MM.1S (cell line): ENCODE measurements around the gene GP9.

Experiments
- DNase-seq: peaks from one replicate; pipeline ENCODE4 v3.0.0-alpha.2; 2015
- H2AFZ ChIP-seq: fragments of 300-600 bp; sonication (generic); 2 replicates; pipeline ENCODE4 v1.6.0; 2016; ENCODE audit warnings: antibody characterized with exemption, low read length
- H3F3A ChIP-seq: fragments of 300-600 bp; sonication (generic); 2 replicates; pipeline ENCODE4 v1.6.1; 2016; ENCODE audit warnings: mild to moderate bottlenecking, antibody characterized with exemption, low read length, moderate library complexity, mixed read lengths; ENCODE audit not compliant: insufficient read depth
- H3K27ac ChIP-seq: fragments of 300-600 bp; sonication (generic); 2 replicates; pipeline ENCODE4 v1.5.1; 2016; ENCODE audit warnings: mild to moderate bottlenecking, low read length
- H3K27me3 ChIP-seq: fragments of 300-600 bp; sonication (generic); replicated peaks from 2 replicates; pipeline ENCODE4 v1.6.0; 2016; ENCODE audit warnings: low read length; ENCODE audit not compliant: insufficient read depth
- H3K36me3 ChIP-seq: fragments of 300-600 bp; sonication (generic); replicated peaks from 2 replicates; pipeline ENCODE4 v1.6.1; 2016; ENCODE audit warnings: mild to moderate bottlenecking, low read length, mixed read lengths; ENCODE audit not compliant: insufficient read depth
- H3K4me1 ChIP-seq: fragments of 300-600 bp; sonication (generic); 2 replicates; pipeline ENCODE4 v1.6.1; 2016; ENCODE audit warnings: low read length, mixed read lengths
- H3K4me2 ChIP-seq: fragments of 300-600 bp; sonication (generic); 2 replicates; pipeline ENCODE4 v1.6.0; 2016; ENCODE audit warnings: low read depth, low read length
- H3K4me3 ChIP-seq: fragments of 300-600 bp; sonication (generic); 2 replicates; pipeline ENCODE4 v1.5.1; 2016; ENCODE audit warnings: low read length, mixed read lengths
- H3K79me2 ChIP-seq: fragments of 300-600 bp; sonication (generic); 2 replicates; pipeline ENCODE4 v1.6.1; 2016; ENCODE audit warnings: mixed run types, low read length, mixed read lengths
- H3K9ac ChIP-seq: fragments of 300-600 bp; sonication (generic); 2 replicates; pipeline ENCODE4 v1.6.1; 2016; ENCODE audit warnings: low read length, mixed read lengths
- H3K9me2 ChIP-seq: fragments of 300-600 bp; sonication (generic); replicated peaks from 2 replicates; pipeline ENCODE4 v1.6.1; 2016; ENCODE audit warnings: mild to moderate bottlenecking, low read length, mixed read lengths; ENCODE audit not compliant: insufficient read depth
- H3K9me3 ChIP-seq: fragments of 300-600 bp; sonication (generic); replicated peaks from 2 replicates; pipeline ENCODE4 v1.6.1; 2016; ENCODE audit warnings: mild to moderate bottlenecking, low read length, mixed read lengths; ENCODE audit not compliant: insufficient read depth
- H4K20me1 ChIP-seq: fragments of 300-600 bp; sonication (generic); 2 replicates; pipeline ENCODE4 v1.6.1; 2016; ENCODE audit warnings: mild to moderate bottlenecking, low read length, moderate library complexity, mixed read lengths; ENCODE audit not compliant: insufficient read depth
- EZH2 ChIP-seq: fragments of 300-600 bp; sonication (generic); optimal IDR thresholded peaks from 2 replicates; pipeline ENCODE3; 2017; ENCODE audit warnings: low read depth, mild to moderate bottlenecking, antibody characterized with exemption, low read length, mixed read lengths
- EZH2phosphoT487 ChIP-seq: fragments of 300-600 bp; sonication (generic); IDR thresholded peaks from 2 replicates; pipeline ENCODE4 v1.6.1; 2018; ENCODE audit warnings: antibody characterized with exemption, low read length
- TF ChIP-seq, protein P1 (sequence below): fragments of 300-600 bp; sonication (generic); IDR thresholded peaks from 2 replicates; pipeline ENCODE4 v1.5.1; 2016; ENCODE audit warnings: antibody characterized with exemption, low read length, mixed read lengths

Gene GP9

DNA sequence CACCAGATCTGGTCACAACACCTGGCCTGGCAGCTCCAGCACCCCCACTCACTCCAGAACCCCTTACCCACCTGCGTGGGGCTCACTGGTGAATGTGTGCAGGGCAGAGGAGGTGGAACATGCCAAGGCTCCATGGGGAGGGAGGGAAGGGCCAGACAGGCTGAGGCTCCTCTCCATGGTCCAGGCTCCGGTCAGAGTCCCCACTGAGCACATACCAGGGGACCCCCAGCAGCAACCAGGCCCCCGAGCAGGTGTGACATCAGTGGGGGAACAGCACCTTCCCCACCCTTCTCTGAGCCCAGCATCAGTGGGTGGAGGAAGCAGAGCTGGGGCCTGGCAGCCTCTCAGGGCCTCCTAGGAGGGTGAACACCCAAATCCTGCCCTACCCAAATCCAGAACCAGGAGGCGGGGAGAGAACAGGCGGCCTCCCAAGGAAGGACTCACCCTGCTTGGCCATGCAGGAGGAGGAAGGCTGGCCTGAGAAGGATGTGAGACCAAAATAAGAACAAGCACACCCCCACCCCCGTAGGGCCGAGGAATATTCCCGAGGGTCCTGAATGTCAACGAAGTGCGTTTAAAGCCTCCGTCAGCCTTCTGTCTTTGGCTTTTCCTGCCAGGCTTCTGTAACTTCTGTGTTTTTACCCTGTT lies 1.1 kb upstream of the GP9 start:
- TF ChIP-seq EZH2phosphoT487 (no peak), EZH2 (no peak)
- TF ChIP-seq, protein P1, sequence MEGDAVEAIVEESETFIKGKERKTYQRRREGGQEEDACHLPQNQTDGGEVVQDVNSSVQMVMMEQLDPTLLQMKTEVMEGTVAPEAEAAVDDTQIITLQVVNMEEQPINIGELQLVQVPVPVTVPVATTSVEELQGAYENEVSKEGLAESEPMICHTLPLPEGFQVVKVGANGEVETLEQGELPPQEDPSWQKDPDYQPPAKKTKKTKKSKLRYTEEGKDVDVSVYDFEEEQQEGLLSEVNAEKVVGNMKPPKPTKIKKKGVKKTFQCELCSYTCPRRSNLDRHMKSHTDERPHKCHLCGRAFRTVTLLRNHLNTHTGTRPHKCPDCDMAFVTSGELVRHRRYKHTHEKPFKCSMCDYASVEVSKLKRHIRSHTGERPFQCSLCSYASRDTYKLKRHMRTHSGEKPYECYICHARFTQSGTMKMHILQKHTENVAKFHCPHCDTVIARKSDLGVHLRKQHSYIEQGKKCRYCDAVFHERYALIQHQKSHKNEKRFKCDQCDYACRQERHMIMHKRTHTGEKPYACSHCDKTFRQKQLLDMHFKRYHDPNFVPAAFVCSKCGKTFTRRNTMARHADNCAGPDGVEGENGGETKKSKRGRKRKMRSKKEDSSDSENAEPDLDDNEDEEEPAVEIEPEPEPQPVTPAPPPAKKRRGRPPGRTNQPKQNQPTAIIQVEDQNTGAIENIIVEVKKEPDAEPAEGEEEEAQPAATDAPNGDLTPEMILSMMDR: no peak

DNA sequence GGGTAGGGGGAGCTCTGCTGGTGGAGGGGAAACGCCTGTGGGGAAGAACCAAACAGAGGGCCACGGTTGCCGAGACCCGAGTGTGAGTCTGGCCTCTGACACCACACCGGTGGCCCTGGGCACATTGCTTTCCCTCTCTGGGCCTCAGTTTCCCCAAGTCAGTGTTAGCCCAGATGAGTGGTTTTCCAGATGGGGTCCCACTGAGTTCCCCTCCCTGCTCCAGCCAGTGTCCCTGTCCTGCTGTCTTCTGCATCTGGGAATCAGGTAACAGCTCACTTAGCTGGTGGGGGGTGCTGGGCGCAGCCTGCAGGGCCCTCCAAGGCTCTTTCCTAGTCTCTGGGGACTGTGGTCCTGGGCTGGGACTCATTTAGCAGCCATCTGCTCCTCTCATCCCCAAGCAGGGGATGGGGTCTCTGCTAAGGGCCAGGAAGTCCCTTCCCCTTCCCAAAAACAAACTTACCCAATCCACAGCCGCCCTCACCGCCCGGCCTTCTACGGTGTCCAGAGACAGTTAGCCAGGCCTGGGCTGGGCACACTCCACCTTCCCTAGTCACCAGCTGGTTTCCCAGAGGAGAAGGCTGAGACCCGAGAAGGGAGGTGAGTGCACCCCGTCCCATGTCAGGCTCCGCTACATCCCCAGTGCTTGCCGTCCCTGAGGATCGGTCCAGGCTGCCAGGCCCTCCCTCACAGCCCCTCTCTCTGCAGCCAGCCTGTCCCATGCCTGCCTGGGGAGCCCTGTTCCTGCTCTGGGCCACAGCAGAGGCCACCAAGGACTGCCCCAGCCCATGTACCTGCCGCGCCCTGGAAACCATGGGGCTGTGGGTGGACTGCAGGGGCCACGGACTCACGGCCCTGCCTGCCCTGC lies 676 bp downstream of the GP9 start:
- H3K27me3 ChIP-seq: no peaks in the 10 kb centered on the region
- peaks cover 22% of the 10 kb centered on the region for H3K4me1 ChIP-seq
- no peaks in the 10 kb centered on the region for H4K20me1 ChIP-seq
- TF ChIP-seq EZH2: no peak
- no peak for TF ChIP-seq EZH2phosphoT487
- TF ChIP-seq, protein P1: no peak
- H3K9me3 ChIP-seq: no peaks in the 10 kb centered on the region
- H3K79me2 ChIP-seq: no peaks in the 10 kb centered on the region
- no peak overlapping the region for H3K9ac ChIP-seq
- DNase-seq: no peak
- H3K36me3 ChIP-seq: no peaks in the 10 kb centered on the region
- H3K27ac ChIP-seq: no peak overlapping the region
- H3F3A ChIP-seq: peaks cover 12% of the 10 kb centered on the region
- H3K9me2 ChIP-seq: no peaks in the 10 kb centered on the region
- no peak overlapping the region for H3K4me3 ChIP-seq
- H3K4me2 ChIP-seq: no peak overlapping the region
- no peak overlapping the region for H2AFZ ChIP-seq

More for the DNA sequence above, 1.1 kb upstream of the GP9 start:
- Histone ChIP-seq H3K9me2 (no peaks in the 10 kb centered on the region), H3K9ac (peak overlapping the region; percentile 68; the same call in 1 of the 2 replicates), H3F3A (peaks cover 12% of the 10 kb centered on the region), H3K9me3 (no peaks in the 10 kb centered on the region), H3K79me2 (no peaks in the 10 kb centered on the region), H3K27me3 (no peaks in the 10 kb centered on the region), H3K4me3 (no peak overlapping the region), H2AFZ (no peak overlapping the region), H3K36me3 (no peaks in the 10 kb centered on the region), H3K4me2 (peak overlapping the region; percentile 71), H3K4me1 (peaks cover 22% of the 10 kb centered on the region), H3K27ac (peak overlapping the region; percentile 87; the same call in 1 of the 2 replicates), H4K20me1 (no peaks in the 10 kb centered on the region)
- no peak for DNase-seq

DNA sequence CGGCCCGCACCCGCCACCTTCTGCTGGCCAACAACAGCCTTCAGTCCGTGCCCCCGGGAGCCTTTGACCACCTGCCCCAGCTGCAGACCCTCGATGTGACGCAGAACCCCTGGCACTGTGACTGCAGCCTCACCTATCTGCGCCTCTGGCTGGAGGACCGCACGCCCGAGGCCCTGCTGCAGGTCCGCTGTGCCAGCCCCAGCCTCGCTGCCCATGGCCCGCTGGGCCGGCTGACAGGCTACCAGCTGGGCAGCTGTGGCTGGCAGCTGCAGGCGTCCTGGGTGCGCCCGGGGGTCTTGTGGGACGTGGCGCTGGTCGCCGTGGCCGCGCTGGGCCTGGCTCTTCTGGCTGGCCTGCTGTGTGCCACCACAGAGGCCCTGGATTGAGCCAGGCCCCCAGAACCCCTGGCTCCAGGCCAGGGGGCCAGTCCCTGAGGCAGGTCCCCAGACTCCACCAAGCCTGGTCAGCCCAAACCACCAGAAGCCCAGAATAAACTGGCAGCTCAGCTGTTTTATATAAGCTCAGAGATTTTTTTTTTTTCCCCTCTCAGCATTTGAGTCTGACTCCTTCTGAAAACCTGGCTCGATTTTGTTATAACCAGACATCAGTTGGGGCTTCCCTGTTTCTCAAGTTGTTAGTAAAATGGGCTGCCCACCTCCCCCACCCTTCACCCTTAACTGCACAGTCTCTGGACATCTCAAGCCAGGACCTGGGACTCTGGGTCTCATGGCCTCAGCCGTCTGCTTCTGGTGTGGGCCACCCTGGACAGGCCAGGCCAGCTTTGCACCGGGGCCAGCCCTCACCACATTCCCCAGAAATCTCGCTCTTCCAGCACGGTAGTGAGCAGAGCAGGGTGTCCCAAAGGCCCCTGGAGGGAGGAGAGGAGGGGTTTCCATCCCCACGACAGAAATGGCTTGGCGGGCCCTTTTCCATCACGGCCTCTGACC lies 1.6 kb downstream of the GP9 start:
- Histone ChIP-seq H3F3A (peaks cover 12% of the 10 kb centered on the region), H3K9ac (no peak overlapping the region), H3K27ac (no peak overlapping the region), H3K4me1 (peaks cover 22% of the 10 kb centered on the region), H4K20me1 (no peaks in the 10 kb centered on the region), H3K9me3 (no peaks in the 10 kb centered on the region), H3K4me2 (no peak overlapping the region), H3K9me2 (no peaks in the 10 kb centered on the region), H3K79me2 (no peaks in the 10 kb centered on the region), H3K4me3 (no peak overlapping the region), H2AFZ (no peak overlapping the region), H3K36me3 (no peaks in the 10 kb centered on the region), H3K27me3 (no peaks in the 10 kb centered on the region)
- DNase-seq: no peak
- no peak for TF ChIP-seq EZH2
- TF ChIP-seq, protein P1: no peak
